ENCODE data around the gene SAPCD1.

Gene SAPCD1

DNA sequence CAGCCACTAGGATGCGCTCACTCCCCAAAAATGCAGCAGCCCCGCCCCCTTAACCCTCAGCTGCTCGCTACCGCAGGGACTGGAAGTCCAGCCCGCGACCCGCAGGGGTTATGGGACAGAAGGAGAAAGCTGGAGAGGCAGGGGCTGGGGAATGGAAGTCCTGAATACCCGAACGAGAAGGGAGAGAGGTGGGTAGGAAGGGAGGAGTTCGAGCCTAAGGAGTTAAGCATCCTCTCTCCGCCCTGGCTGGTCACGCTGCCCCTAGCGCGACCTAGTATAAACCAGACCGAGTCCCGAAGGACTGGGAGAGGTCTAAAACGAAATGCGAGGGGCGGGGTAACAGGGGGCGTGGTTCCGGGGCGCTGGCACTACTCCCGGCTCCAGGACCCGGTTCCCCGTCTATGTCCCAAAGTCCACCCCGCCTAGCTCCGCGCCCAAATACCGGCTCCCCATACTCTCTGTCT is 32.9 kb upstream of the SAPCD1 start:
- peak; percentile 89 for DNase-seq (ENCODE audit: low read depth)

DNA sequence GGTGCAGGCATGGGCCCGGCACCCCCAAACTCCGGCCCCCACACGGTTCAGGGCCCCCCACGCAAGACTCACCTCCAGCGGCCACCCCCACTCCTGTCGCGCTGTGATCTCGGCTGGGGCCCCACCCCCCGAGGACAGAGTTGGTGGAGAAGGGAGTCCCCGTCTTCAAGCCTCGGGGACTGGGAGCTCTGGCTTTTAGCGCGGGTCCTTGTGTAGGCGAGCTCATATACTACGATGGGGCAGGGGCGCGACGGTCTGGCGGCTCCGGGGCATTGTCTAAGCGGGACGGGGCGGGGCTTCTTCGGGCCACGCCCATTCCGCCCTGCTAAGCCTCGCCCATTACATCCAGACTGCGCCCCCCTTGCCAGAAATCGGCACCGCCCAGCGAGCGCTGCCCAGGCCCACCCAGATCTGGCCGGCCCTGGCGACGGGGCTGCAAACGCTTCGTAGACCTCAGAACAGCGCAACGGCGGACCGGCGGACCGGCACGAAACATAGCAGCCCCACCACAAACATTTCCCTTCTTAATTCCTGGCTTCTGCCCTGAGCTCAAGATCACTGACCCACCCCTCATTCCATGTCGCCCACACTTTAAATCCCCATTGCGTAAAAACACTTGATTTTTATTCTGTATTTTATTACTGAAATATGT is 32.4 kb upstream of the SAPCD1 start:
- DNase-seq (ENCODE audit: low read depth) = peak; percentile 93

DNA sequence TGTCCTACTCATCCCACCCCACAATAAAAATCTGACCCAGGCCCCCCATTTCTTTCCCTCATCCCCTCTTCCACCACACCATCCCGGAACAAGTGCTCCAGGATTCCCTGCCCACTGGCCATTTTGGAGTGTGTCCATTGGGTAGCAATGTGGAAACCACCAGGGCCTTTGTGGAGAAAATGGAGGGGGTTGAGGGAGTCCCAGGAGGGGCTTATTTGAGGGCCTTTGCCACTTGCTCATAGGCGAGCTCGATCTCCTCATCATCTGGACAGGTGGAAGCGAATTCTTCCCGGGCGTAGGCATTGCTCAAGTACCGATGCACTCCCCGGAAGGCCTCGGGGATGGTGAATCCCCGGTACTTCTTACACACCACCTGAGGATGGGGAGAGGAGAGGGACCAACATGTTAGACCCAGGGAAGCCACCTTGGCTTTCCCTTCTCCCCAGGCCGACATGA is 31.8 kb upstream of the SAPCD1 start:
- no peak for DNase-seq (ENCODE audit: low read depth)

DNA sequence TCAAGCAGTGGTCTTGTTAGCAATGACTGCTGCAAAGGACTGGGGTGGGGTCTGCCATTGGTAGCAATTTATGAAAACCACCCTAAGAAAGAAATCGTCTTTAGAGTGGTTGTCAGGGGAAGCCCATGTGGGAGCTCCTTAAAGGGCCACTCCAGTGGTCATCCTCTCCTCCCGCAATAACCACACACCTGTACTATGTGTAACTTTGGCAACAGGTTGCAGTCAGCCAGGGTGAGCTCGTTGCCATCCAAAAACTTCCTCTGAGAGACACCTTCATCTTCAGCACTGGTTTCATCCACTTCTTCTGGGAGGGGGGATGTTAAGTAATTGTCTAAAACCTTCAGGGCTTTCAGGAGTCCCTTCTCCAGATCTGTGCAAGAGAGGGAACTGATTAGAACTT is 30.4 kb upstream of the SAPCD1 start:
- DNase-seq (ENCODE audit: low read depth) = no peak

DNA sequence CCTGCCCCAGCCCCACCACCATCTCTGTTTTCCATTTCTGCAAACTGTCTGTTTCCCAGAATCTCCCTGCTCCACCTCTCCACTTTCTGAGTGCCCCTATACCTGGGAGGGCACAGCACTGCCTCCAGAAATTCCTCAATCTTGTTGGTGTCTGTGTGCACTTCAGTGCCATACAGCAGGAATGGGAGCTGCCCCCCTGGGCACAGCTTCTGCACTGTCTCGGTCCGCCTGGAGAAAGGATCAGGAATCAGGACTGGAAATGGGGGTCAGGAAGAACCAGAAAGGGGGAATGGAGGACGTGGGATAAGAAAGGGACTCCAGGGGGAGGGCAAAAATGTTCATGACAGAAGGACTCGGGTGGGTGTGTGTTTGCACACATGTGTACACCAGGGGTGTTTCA is 28.7 kb upstream of the SAPCD1 start:
- DNase-seq (ENCODE audit: low read depth) = no peak

DNA sequence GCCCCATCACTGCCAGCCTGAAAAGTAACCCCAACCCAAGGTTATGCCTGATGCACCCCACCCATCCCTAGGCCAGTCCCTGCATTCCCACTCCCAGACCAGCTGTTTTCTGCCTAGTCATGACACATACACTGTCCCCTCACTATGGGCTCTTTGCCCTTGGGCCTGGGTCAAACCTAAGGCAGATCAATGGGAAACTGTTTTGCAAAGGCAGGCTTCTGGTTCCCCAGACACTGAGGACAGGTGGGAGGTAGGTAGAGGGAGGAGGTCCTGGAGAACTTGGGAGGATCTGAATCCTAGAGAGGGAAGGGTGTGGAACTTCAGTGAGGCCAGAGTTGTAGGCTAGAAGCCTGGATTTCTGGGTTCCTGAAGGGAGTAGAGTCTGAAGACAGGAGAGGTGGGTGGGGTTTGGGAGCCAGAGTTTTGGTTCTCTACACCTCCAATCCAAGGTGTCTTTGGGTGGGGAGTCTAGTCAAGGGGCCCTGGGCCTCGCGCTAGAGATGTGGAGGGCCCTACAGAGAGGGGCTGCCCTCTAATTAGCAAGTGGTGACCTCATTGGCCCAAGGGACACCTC is 28.1 kb upstream of the SAPCD1 start:
- DNase-seq (ENCODE audit: low read depth) = no peak

DNA sequence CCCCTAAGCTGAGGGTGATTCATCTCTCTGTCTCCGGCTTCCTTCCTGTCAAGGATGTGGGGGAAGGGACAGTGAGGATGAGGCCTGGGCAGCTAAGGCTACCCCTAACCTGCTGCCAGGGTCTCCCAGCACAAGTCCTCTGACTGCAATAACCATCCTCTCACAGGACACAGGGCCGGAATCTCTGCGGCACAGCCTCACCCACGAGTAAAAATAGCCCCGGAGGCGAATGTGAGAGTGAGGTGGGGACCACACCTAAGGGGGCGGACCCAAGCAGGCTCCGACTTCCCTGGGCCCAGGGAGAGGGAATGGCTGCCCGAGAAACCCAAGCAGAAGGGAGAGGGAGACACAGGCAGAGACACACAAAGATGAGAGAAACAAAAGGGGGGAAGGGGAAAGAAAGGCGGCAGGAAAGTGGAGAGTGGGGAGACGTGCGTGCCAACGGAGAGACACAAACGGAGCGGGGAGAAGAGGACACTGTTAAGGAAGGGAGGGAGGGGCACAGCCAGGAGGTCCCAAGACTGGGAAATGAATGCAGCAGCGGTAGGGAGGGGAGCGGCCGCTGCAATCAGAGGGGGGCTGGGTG is 27.5 kb upstream of the SAPCD1 start:
- DNase-seq (ENCODE audit: low read depth) = no peak

DNA sequence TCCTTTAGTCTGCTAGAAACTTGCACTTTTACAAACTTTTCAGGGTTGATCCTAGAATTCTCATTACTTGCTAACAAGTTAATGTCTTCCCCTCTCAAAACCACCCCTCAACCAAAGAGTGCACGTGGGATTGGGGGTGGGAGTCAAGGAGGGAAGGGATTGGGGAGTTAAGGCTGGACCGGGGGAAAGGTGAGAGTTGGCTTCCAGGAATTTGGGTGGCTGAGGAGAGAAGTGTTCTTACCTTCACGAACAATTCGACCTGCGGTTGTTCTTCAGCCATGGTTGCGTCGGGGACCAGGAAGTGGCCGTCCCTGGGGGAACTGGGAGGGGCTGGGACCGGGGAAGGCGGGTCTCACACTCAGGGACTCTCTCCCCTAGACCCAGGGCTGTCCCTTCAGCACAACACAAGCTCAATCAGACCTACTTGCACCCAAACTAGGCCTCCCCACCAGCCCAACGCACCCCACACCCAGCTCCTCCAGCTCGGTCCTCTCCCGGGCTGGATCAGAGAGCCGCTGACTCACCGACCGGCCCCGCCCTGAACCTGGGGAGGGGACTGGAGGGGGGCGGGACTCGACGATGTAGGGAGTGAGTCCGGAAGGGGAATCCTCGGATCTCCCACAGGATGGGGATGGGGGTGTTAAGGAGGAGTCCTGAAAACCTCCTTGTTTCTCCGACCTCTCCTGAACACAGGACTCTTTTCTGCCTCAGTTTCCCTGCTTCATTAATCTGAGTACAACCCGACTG is 26.3 kb upstream of the SAPCD1 start, which contains the start of gene CLIC1:
Gene CLIC1, minus strand, starts transcription at position 510 of the 747 bp plus-strand sequence. Its CDS starts 230 bp downstream, at position 280.
- peak; percentile 72 for DNase-seq (ENCODE audit: low read depth)

DNA sequence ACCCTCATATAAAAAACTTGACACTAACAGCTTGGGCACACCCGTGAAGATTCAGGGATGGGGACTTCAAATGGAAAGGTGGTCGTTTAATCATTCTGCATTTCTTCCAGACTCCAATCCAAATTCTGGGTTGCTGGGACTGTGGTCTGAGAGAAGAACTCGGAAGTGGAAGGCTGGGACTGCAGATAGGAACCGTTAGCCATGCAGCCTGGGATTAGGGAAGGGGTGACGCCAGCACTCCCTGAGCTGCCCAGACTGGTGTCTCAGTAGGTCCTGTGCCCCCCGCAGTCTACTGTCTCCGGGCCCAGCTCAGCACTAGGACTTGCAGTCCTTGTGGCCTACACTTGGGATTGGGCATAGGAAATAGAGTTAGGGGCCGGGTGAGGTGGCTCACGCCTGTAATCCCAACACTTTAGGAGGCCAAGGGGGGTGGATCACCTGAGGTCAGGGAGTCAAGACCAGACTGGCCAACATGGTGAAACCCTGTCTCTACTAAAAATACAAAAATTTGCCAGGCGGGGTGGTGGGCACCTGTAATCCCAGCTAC is 25.6 kb upstream of the SAPCD1 start:
- DNase-seq (ENCODE audit: low read depth) = no peak

DNA sequence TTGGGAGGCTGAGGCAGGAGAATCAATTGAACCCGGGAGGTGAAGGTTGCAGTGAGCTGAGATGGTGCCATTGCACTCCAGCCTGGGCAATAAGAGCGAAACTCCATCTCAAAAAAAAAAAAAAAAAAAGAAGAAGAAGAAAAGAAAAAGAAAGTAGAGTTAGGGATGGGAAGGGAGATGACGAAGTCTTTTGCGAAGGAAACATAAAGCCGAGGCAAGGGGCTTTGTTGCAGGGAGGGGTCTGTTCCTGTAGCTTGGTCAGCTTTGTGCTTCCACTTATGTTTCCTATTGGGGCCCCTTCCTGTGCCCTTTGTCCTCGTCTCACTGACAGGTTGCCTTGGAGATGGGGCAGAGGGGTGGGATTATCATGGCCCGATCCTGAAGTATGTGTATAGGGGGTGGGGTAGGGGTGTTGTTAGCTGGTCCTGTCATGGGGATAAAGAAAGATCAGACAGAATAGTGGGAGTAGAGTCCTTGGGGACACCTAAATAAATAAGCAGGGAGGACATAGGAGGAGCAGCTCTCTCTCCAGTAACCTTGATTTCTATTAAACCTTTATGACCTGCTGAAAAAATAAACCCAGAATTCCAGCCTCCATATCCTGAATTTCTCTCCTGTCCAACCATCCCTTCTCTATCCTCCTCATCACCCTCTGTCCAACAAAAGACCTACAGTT is 25.0 kb upstream of the SAPCD1 start:
- no peak for DNase-seq (ENCODE audit: low read depth)

DNA sequence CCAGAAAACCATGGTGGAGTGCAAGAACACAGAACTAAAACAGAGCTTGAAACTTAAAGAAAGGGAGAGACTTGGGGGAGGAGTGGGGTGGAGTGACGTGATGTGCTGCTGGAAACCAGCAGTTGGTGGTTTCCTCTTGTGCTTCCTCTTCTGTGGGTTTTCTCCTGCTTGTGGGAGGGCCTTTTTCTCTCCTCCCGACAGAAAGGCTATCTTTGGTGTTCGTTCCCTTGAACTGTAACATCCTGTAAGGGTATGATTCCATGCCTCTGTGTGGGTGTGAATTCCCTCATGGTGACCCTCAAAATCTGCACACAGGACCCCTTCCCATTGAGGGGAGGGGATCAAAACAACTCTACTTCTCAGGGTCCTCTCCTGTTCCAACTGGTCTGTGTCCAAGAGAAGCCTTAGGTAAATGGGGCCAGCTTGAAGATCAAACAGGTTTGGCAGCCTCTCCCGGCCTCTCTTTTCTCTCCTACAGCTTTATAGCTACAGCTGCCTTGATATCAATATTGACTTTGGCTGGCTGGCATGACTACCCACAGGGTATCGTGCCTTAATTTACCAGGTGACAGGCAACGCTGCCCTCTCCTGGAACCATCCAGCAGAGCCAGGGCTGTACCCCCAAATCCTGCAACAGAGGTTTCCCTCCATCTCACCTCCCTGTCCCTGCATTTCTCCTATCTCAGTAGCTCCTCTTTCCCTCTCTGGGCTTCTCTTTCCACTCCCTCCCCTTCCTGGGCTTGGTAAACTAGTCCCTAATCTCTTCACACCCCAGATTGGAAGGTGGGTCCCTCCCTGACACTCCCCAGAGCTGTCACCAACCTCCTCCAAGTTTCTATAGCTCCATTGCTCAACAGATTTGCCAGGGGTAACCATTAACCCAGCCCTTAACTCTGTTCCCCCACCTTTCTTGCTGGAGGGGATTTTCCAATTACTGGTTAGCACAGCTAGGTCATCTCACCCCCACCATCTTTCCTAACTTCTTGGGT is 24.2 kb upstream of the SAPCD1 start:
- DNase-seq (ENCODE audit: low read depth) = peak; percentile 80

DNA sequence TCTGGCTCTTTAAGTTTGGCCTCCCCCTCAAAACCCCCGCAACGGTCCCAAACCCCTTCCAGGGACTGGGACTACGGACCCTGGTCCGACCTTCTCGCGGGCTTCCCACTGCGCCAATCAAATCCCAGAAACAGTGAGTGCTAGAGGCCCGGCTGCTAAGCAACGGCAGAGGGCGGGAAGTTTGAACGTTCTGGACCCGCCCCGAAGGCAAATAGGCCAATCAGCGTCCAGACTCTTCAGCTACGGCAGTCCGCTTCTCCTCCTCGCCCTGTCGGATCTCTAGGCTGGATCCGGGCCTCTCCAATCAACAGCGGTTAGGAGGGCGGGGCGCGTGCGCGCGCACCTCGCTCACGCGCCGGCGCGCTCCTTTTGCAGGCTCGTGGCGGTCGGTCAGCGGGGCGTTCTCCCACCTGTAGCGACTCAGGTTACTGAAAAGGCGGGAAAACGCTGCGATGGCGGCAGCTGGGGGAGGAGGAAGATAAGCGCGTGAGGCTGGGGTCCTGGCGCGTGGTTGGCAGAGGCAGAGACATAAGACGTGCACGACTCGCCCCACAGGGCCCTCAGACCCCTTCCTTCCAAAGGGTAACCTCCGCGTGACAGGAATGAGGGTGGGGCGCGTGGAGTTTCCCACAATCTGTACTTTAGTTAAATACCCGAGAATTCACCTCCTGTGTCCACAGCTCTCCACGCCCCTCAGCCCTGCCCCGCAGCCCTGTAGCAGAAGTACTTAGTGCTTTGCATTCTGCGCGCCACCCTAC is 22.6 kb upstream of the SAPCD1 start, which contains the start of gene MSH5:
Gene MSH5, plus strand, starts transcription at position 367 of the 758 bp plus-strand sequence. CDS start 462 bp downstream, outside the sequence.
- peak; percentile 99 for DNase-seq (ENCODE audit: low read depth)

DNA sequence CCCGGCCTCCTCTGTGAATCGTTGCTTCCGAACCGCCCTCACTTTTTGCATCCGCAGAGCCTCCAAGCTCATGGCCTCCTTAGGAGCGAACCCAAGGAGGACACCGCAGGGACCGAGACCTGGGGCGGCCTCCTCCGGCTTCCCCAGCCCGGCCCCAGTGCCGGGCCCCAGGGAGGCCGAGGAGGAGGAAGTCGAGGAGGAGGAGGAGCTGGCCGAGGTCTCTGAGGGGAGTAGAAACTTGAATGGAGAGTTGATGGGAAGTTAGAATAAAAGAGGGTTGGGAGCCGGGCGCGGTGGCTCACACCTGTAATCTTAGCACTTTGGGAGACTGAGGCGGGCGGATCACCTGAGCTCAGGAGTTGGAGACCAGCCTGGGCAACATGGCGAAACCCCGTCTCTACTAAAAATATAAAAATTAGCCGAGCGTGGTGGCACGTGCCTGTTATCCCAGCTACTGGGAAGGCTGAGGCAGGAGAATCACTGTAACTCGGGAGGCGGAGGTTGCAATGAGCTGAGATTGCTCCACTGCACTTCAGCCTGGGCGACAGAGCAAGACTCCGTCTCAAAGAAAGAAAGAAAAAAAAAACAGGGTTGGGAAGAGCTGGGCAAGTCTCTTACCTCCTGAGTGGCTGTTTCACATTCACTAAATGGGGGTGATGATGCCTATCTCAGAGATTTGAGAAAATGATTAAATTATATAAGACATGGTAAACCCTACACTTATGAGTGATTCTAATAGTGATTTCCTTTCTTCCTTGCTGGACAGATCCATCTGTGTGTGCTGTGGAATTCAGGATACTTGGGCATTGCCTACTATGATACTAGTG is 21.8 kb upstream of the SAPCD1 start:
- DNase-seq (ENCODE audit: low read depth) = no peak

DNA sequence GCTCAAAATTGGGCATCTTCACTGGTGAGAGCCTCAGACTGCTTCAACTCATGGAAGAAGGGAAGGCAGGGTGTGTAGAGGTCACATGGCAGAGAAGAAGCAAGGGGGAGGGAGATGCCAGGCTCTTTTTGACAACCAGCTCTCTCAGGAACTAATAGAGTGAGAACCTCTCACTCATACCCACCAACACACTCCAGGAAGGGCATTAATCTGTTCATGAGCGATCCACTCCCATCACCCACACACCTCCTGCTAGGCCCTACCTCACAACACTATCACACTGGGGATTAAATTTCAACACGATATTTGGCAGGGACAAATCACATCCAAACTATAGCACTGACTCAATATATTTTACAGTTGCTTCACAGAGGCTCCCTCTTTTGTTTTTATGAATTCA is 20.6 kb upstream of the SAPCD1 start:
- DNase-seq (ENCODE audit: low read depth) = no peak

DNA sequence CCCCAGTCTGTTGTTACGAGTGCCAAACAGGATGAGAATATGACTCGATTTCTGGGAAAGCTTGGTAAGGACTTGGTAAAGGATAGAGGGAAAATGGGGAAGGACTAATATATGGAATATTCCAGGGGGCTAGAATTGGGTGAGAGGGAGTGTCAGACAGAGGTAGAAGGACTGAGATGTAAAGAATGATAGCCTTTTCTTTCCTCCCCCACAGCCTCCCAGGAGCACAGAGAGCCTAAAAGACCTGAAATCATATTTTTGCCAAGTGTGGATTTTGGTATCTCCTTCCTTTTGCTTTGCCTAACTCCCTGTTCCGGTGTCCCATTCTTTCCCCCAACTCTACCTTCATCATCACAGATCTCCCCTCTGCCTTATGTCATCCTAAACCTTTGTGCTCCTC is 19.6 kb upstream of the SAPCD1 start:
- DNase-seq (ENCODE audit: low read depth) = no peak

DNA sequence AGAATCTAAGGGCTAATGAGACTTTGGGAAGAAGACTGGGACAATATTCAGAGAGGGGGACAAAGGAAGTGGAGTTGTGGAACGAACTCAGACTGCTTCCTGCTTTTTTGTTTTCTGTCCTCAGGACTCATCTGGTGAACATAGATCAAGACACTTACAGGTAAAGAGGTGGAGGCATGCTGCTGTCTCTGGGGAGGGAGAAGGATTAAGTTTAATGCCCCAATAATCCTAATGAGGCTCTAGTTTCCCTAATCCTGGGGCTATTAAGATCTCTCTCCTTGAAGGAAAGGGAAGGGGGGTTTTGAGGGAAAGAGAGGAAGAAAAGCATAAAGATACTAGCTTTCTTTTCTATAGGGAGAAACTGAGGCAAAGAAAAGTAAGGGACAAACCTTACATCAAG is 18.0 kb upstream of the SAPCD1 start:
- DNase-seq (ENCODE audit: low read depth) = no peak

DNA sequence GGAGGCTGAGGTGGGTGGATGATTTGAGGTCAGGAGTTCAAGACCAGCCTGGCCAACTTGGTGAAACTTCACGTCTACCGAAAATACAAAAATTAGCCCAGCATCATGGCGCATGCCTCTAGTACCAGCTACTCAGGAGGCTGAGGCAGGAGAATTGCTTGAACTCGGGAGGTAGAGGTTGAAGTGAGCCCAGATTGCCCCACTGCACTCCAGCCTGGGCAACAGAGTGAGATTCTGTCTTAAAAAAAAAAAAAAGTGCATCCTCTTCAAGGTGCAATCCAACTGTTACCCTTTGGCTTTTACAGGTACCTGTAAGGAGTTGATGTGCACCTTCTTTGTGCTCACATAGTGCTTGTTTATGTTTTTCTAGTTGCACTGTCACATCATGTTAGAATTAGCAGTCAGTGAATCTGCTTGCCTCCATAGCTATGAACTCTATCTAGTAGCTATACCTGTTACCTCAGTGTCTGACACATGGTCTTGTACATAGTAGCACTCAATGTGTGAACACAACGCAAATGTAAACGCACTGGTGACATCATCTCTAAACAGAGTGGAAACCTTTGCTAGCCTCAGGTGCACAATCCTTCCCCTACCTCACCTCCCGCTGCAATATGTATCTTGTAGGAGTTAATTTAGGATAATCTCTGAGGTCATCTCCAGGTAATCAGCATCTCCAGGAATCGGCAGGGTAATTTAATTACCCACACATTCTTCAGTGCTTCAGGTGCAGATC is 13.0 kb upstream of the SAPCD1 start:
- no peak for DNase-seq (ENCODE audit: low read depth)

DNA sequence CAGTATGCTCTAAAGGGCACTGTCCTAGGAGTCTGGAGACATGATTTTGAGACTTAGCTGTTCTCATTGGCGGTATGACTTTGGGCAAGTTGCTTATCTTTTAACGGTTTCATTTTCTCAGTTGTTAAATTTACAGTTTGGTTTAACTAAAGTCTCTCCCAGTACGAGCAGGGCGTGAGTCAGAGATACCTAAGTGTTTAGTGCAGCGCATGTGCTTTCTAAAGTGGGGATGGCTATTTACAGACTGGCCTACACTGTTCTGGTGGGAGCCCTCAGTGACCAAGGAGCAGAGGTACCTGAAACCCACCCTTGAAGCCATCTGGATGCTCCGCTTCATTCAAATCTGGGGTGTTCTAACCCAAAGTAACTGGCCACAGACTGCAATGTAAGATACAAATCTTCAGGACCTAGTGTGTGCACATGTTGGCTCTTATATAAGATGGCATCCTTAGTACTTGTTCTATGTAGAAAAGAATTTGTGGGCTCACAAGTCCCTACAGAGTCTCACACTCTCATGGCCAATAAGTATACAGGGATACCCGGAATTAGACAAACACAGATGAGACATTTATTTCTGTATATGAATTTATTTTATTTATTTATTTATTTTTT is 11.9 kb upstream of the SAPCD1 start:
- no peak for DNase-seq (ENCODE audit: low read depth)

Data from fibroblast of the conjunctiva (primary cell).